Transverse colon (tissue), 4 donors: ENCODE results near the gene BBC3. TPM values are rescaled to one million over a fixed set of nuclear protein-coding genes. Genes with fewer than 3 reads are reported as not detected.
A peak's percentile ranks its signal among the peaks of the same experiment; 100 is the strongest.

ENCODE experiments used
- DNase-seq: peaks from one replicate; pipeline ENCODE4 v3.0.0-alpha.2; 2019
- H3K27ac ChIP-seq, 4 donors: fragments of 200-600 bp; sonication (generic); 2 replicates each; pipeline ENCODE4 v1.5.1; 2016 to 2018; ENCODE audit warnings: inconsistent platforms in 4 of 4
- H3K27me3 ChIP-seq: fragments of 200-600 bp; sonication (generic); 2 replicates; pipeline ENCODE4 v1.5.1; 2017; ENCODE audit warnings: inconsistent platforms
- H3K36me3 ChIP-seq, 4 donors: fragments of 200-600 bp; sonication (generic); 2 replicates each; pipeline ENCODE4 v1.5.1; 2017 to 2019; ENCODE audit warnings: inconsistent platforms in 4 of 4
- H3K4me1 ChIP-seq, 4 donors: fragments of 200-600 bp; sonication (generic); 2 replicates each; pipeline ENCODE4 v1.5.1; 2017 to 2020; ENCODE audit warnings: inconsistent platforms in 4 of 4
- H3K4me3 ChIP-seq, 4 donors: fragments of 200-600 bp; sonication (generic); 1 replicate in 1 of 4; 2 replicates in 3 of 4; pipeline versions ENCODE4 v1.5.1 to v1.6.1; 2017 to 2019; ENCODE audit warnings: inconsistent platforms in 4 of 4
- H3K9me3 ChIP-seq, 2 donors: fragments of 200-600 bp; sonication (generic); 2 replicates each; pipeline ENCODE4 v1.5.1; 2017 to 2019; ENCODE audit warnings: inconsistent platforms in 2 of 2
- CTCF ChIP-seq, 5 experiments: fragments of 200-600 bp in 3 of 5; fragments of 450-650 bp in 2 of 5; sonication (generic) in 3 of 5; IDR thresholded peaks; 1 replicate in 2 of 5; 2 replicates in 3 of 5; pipeline ENCODE4 v1.5.1; 2016 to 2017; ENCODE audit warnings: antibody characterized with exemption in 5 of 5, inconsistent platforms in 3 of 5, mild to moderate bottlenecking in 2 of 5, moderate library complexity in 1 of 5
- EP300 ChIP-seq: sonication (generic); formaldehyde crosslinking; IDR thresholded peaks from one replicate; pipeline ENCODE4 v1.6.1; 2017; ENCODE audit warnings: antibody characterized with exemption, low read depth
- POLR2A ChIP-seq: fragments of 450-650 bp; IDR thresholded peaks from one replicate; pipeline ENCODE4 v1.6.1; 2016; ENCODE audit warnings: antibody characterized with exemption, mild to moderate bottlenecking, moderate library complexity
- POLR2AphosphoS5 ChIP-seq, 3 donors: sonication (generic); formaldehyde crosslinking; IDR thresholded peaks; one replicate each; pipeline ENCODE4 v1.6.1; 2016; ENCODE audit warnings: antibody characterized with exemption in 3 of 3
- WGBS, 2 donors: methylation state at CpG; one replicate each; pipeline ENCODE4 v1.1.5; 2018; ENCODE audit warnings: low coverage in 1 of 2; 5-methylcytosine and 5-hydroxymethylcytosine counted together
- in situ Hi-C, 4 donors: fragments of 200-750 bp; cut with MboI; loops; one replicate each; pipeline versions ENCODE4 v1.15.0 to v1.15.1; 2017; ENCODE audit warnings: low sequenced_read_pairs in 3 of 4, low pct_ligation_motif_present in 1 of 4, low pct_unique_long_range_greater_than_20kb in 1 of 4
- intact Hi-C: fragments of 100-400 bp; cut with DNase I; formaldehyde crosslinking; loops from one replicate; pipeline ENCODE4 v1.15.1; 2023; ENCODE audit warnings: low total_unique reads
- total RNA-seq, 4 donors: library from RNA; depleted of rRNA; stranded (reverse); fragments of >200 nt; gene quantifications; one replicate each; pipeline ENCODE4 v1.1.0, GENCODE V29; 2016

Gene BBC3
- total RNA-seq, 4 donors from 2014 or later, result 10.9 to 31.0 (median 14.4) TPM

- WGBS, 2 donors, result 26 to 34% methylated on average over 14 to 25 of the region's 25 CpGs
- in situ Hi-C loops (loop anchor here (5.0 to 10.0 kb wide), 5 partner anchors 40 to 103 kb away; no protein-coding TSS in a partner anchor), intact Hi-C loops (loop anchor here (5.0 kb wide), 1 partner anchor 100 kb away; no protein-coding TSS in a partner anchor)
- no peak overlapping the region for H3K4me3 ChIP-seq
- H3K4me1 ChIP-seq, result peaks cover 8 to 27% (median 22%) of the 10 kb centered on the region in 4 donors
- no peaks in the 10 kb centered on the region for H3K27me3 ChIP-seq
- no peaks in the 10 kb centered on the region for H3K36me3 ChIP-seq
- H3K9me3 ChIP-seq, result no peaks in the 10 kb centered on the region
- H3K27ac ChIP-seq, result no peak overlapping the region
- peak; percentile 85 for DNase-seq
- TF ChIP-seq CTCF (IDR thresholded peaks at IDR 0.05), result peak; percentile 92 to 97 (median 94)
- no peak for TF ChIP-seq EP300
Observed at GRCh38 chr19:47247308-47247990, 16.4 kb upstream of the BBC3 start.

GRCh38 chr19:47243776-47244547 is 13.0 kb upstream of the BBC3 start:
- no peaks in the 10 kb centered on the region for H3K9me3 ChIP-seq
- TF ChIP-seq EP300 (no peak), CTCF (IDR thresholded peaks at IDR 0.05) (peak; percentile 97 to 99 (median 99)), POLR2AphosphoS5 (IDR thresholded peaks at IDR 0.05) (peak; percentile 38 to 80 (median 72)), POLR2A (peak; percentile 39)
- in situ Hi-C loops, result loop anchor here in 2 of 4 donors (10.0 kb wide), 2 partner anchors 89 to 99 kb away; no protein-coding TSS in a partner anchor
- WGBS, 2 donors, result 2 to 18% methylated on average over 2 to 34 of the region's 46 CpGs
- intact Hi-C loops, result no loop called here
- peak overlapping the region; percentile 15 to 30 (median 18) for H3K4me3 ChIP-seq
- H3K36me3 ChIP-seq, result no peaks in the 10 kb centered on the region
- peaks cover 8 to 45% (median 38%) of the 10 kb centered on the region in 4 donors for H3K4me1 ChIP-seq
- peaks cover 20% of the 10 kb centered on the region for H3K27me3 ChIP-seq
- peak overlapping the region; percentile 58 to 80 (median 74) for H3K27ac ChIP-seq
- peak; percentile 92 for DNase-seq

GRCh38 chr19:47243364-47243775 is 12.4 kb upstream of the BBC3 start:
- H3K36me3 ChIP-seq, result no peaks in the 10 kb centered on the region
- intact Hi-C loops, result no loop called here
- WGBS, 2 donors, result 11 to 19% methylated on average over 5 to 8 of the region's 9 CpGs
- no peaks in the 10 kb centered on the region for H3K9me3 ChIP-seq
- in situ Hi-C loops, result loop anchor here in 2 of 4 donors (10.0 kb wide), 2 partner anchors 89 to 99 kb away; no protein-coding TSS in a partner anchor
- peak overlapping the region in 2 of 4 donors; percentile 19 to 20 for H3K4me3 ChIP-seq
- no peak for DNase-seq
- peaks cover 23% of the 10 kb centered on the region for H3K27me3 ChIP-seq
- peak overlapping the region; percentile 58 to 80 (median 74) for H3K27ac ChIP-seq
- TF ChIP-seq POLR2AphosphoS5 (IDR thresholded peaks at IDR 0.05) (no peak), POLR2A (no peak), CTCF (IDR thresholded peaks at IDR 0.05) (no peak), EP300 (no peak)
- H3K4me1 ChIP-seq, result peaks cover 8 to 45% (median 38%) of the 10 kb centered on the region in 4 donors
